K562 (cell line): ENCODE data around the gene DNAJC19. TPM values are rescaled to one million over a fixed set of nuclear protein-coding genes. Genes with fewer than 3 reads are reported as not detected.

Experiments used
- ATAC-seq: fragments of 200-7000 bp; cut with Tn5 transposase; 3 replicates; pipeline ENCODE4 v1.9.1; 2020; ENCODE audit warnings: moderate library complexity
- BruUV-seq: library from RNA; stranded (reverse); fragments of 400-500 nt; replicated peaks from 2 replicates; lab custom pipeline; 2021; lab: Mats Ljungman, UMichigan
- CTCF ChIA-PET: fragments of 300-600 bp; formaldehyde crosslinking; extraction: SDS; loops from one replicate; lab custom pipeline; 2021; ENCODE audit warnings: low intra/inter-chr PET ratio; lab: Yijun Ruan, JAX
- POLR2A ChIA-PET: fragments of 300-600, 350-650 bp; sonication (Branson Sonifier 250); formaldehyde crosslinking; extraction: SDS; loops from one replicate; lab custom pipeline; 2021; ENCODE audit warnings: antibody characterized with exemption, inconsistent platforms; lab: Yijun Ruan, JAX
- DNase-seq, 4 experiments: peaks; one replicate each; pipeline versions ENCODE4 v3.0.0 to v3.0.0-alpha.2; 2011 to 2018; ENCODE audit warnings: low spot score in 3 of 4, mixed read lengths in 3 of 4; ENCODE audit errors: extremely low read depth in 1 of 4
- FAIRE-seq: peaks from 2 replicates; lab custom pipeline; 2011; peaks lifted over from hg19 to GRCh38; lab: Jason Lieb, UNC
- H2AFZ ChIP-seq: 2 replicates; pipeline ENCODE4 v1.6.0; 2011; ENCODE audit warnings: low read depth, low read length, control low read depth, inconsistent platforms
- H3K27ac ChIP-seq: fragments of 200-600 bp; 3 replicates; pipeline ENCODE4 v1.8.0; 2011; ENCODE audit warnings: low read depth, mild to moderate bottlenecking, control low read depth, inconsistent platforms, low read length, moderate library complexity, mixed read lengths; ENCODE audit errors: extremely low read depth
- H3K27me3 ChIP-seq, 2 experiments: fragments of 300-600 bp in 1 of 2; 2 replicates in 1 of 2; 3 replicates in 1 of 2; pipeline versions ENCODE4 v1.6.0 to v1.8.0; 2011; ENCODE audit warnings: inconsistent platforms in 2 of 2, low read length in 2 of 2, mild to moderate bottlenecking in 1 of 2, mixed read lengths in 1 of 2, moderate library complexity in 1 of 2; ENCODE audit not compliant: control insufficient read depth in 2 of 2, insufficient read depth in 2 of 2
- H3K36me3 ChIP-seq: fragments of 300-600 bp; 3 replicates; pipeline ENCODE4 v1.8.0; 2011; ENCODE audit warnings: mild to moderate bottlenecking, low read length, inconsistent platforms; ENCODE audit not compliant: control insufficient read depth, insufficient read depth
- H3K4me1 ChIP-seq, 2 experiments: fragments of 200-600 bp in 1 of 2; replicated peaks in 1 of 2; 2 replicates in 1 of 2; 3 replicates in 1 of 2; pipeline versions ENCODE4 v1.5.1 to v1.8.0; 2011; ENCODE audit warnings: inconsistent platforms in 2 of 2, low read length in 2 of 2, mild to moderate bottlenecking in 1 of 2, mixed read lengths in 1 of 2, moderate library complexity in 1 of 2; ENCODE audit not compliant: control insufficient read depth in 2 of 2, insufficient read depth in 2 of 2
- H3K4me2 ChIP-seq: 2 replicates; pipeline ENCODE4 v1.6.1; 2011; ENCODE audit warnings: low read length, control low read depth, inconsistent platforms, mixed read lengths; ENCODE audit not compliant: insufficient read depth
- H3K4me3 ChIP-seq: fragments of 200-600 bp; sonication (generic), shearing (Covaris generic); 2 replicates; pipeline ENCODE4 v1.5.1; 2016; ENCODE audit warnings: control low read depth, inconsistent platforms
- H3K79me2 ChIP-seq: fragments of 200-600 bp; 3 replicates; pipeline ENCODE4 v1.8.0; 2011; ENCODE audit warnings: low read length, inconsistent platforms; ENCODE audit not compliant: control insufficient read depth, insufficient read depth
- H3K9ac ChIP-seq, 2 experiments: 2 replicates each; pipeline versions ENCODE4 v1.6.0 to v1.6.1; 2011; ENCODE audit warnings: low read depth in 2 of 2, low read length in 2 of 2, control low read depth in 1 of 2, inconsistent platforms in 1 of 2, mild to moderate bottlenecking in 1 of 2, mixed read lengths in 1 of 2; ENCODE audit not compliant: insufficient read depth in 1 of 2
- H3K9me1 ChIP-seq: one replicate; pipeline ENCODE4 v1.6.0; 2011; ENCODE audit warnings: inconsistent platforms, mild to moderate bottlenecking, low read length, moderate library complexity; ENCODE audit not compliant: control insufficient read depth, insufficient read depth
- H3K9me3 ChIP-seq: replicated peaks from 2 replicates; pipeline ENCODE4 v1.5.1; 2011; ENCODE audit warnings: low read depth, low read length, inconsistent platforms; ENCODE audit not compliant: control insufficient read depth, insufficient read depth
- H4K20me1 ChIP-seq: replicated peaks from 2 replicates; pipeline ENCODE4 v1.6.1; 2011; ENCODE audit warnings: low read length, inconsistent platforms, mixed read lengths; ENCODE audit not compliant: control insufficient read depth, insufficient read depth
- ILK ChIP-seq: fragments of 450-650 bp; IDR thresholded peaks from 2 replicates; pipeline ENCODE4 v1.6.1; 2016; ENCODE audit warnings: missing genetic modification characterization, low read depth, mild to moderate bottlenecking, missing compliant biosample characterization, moderate library complexity, borderline replicate concordance
- NFYB ChIP-seq: IDR thresholded peaks from 2 replicates; pipeline ENCODE4 v1.6.1; 2011; ENCODE audit warnings: mild to moderate bottlenecking, moderate library complexity; ENCODE audit not compliant: insufficient read length; ENCODE audit errors: extremely low read depth
- POLR2B ChIP-seq: fragments of 450-650 bp; IDR thresholded peaks from 2 replicates; pipeline ENCODE4 v1.6.1; 2018; ENCODE audit warnings: low read depth; ENCODE audit not compliant: partially characterized antibody
- in situ Hi-C: fragments of 300-500 bp; cut with MboI; formaldehyde crosslinking; loops from 4 replicates; pipeline ENCODE4 v1.15.0; 2018; ENCODE audit warnings: inconsistent platforms, mixed read lengths
- intact Hi-C: fragments of 100-400 bp; cut with micrococcal nuclease; formaldehyde crosslinking; loops from 2 replicates; pipeline ENCODE4 v1.14.2; 2022
- polyA plus RNA-seq, 8 experiments: library from polyadenylated mRNA; depleted of rRNA in 4 of 8; stranded (reverse) in 5 of 8; unstranded in 3 of 8; fragments of >200 nt; fragmentation: Nextera tagmentation in 2 of 8; fragmentation: Illumina TruSeq in 1 of 8; extraction: Ambion mirVana in 2 of 8; extraction: Trizol in 1 of 8; gene quantifications; 2 replicates each; pipeline versions ENCODE4 v1.2.1 to v1.2.3, GENCODE V29; 2011 to 2014; ENCODE audit warnings: inconsistent platforms in 1 of 8, missing spikeins in 1 of 8
- total RNA-seq, 7 experiments: library from RNA; depleted of rRNA in 6 of 7; stranded (reverse); fragments of >200 nt in 6 of 7; fragmentation: Illumina TruSeq in 2 of 7; extraction: Trizol in 2 of 7; gene quantifications; 2 replicates each; pipeline versions ENCODE4 v1.2.1 to v1.2.3, GENCODE V29; 2011 to 2021; ENCODE audit warnings: low replicate concordance in 1 of 7
- TF ChIP-seq, protein P1 (sequence below): fragments of 250-450 bp; sonication (Bioruptor Pico); IDR thresholded peaks from 2 replicates; pipeline ENCODE4 v1.5.1; 2021; ENCODE audit warnings: mild to moderate bottlenecking

The DNAJC19 gene
- total and polyA plus RNA-seq, 9 of the 15 experiments (the other 6 are each of a cell fraction or from before 2014, with no cell fraction given): 55.7 to 184 (median 99.1) TPM

DNA sequence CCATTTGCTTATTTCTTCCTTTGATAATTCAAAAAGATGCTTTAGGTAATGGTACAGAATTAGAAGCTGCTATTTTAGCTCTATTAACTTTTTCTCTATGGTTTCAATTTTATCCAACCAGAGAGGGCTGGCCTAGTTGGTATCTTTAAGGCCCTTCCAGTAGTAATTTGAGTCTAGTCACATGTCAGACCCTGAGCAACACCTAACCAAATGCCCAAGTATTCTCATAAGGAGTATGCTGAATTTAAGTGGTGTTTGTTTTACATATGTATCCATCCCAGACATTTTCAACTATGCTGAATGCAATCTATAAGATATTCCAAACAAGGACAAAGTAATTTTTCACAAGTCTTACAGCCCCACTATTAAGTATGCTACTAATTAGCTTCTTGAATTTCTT, 9.6 kb downstream of the DNAJC19 start (continued):
- TF ChIP-seq ILK (tag) (no peak), NFYB (no peak)
- TF ChIP-seq, all 486 proteins: peak for 0

DNA sequence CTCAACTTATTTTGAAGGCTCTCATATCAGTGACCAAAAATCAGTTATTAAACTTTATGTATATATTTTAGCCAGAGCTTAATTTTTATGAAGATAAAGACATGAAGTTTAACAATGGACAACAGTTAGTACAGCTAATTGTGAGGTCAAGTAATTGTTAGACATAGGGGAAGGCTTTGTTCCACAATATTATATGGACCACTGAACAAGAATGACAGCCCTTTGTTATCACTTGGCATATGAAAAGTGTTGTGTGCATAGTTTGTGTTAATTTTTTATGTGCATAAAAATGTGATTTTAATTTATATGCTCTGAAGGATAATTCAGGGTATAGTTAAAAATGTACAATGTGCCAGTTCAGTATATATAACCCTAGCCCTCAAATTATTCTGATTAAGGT, 12.0 kb downstream of the DNAJC19 start:
- FAIRE-seq (peak; percentile 37), DNase-seq (no peak)
- H3K36me3 ChIP-seq: peaks cover 73% of the 10 kb centered on the region

More for the DNA sequence above, 12.0 kb downstream of the DNAJC19 start:
- BruUV-seq: no TSS peak
- Histone ChIP-seq H3K4me1 (peaks cover 0 to 2% of the 10 kb centered on the region in 2 experiments; a peak in 1 of 5 replicates), H3K9me1 (no peaks in the 10 kb centered on the region), H3K27me3 (no peaks in the 10 kb centered on the region), H3K4me2 (no peak overlapping the region), H3K9ac (no peak overlapping the region), H2AFZ (no peak overlapping the region), H4K20me1 (no peaks in the 10 kb centered on the region), H3K27ac (no peak overlapping the region), H3K9me3 (no peaks in the 10 kb centered on the region), H3K4me3 (no peak overlapping the region)
- in situ Hi-C loops: loop anchor here (25.0 kb wide), 1 partner anchor 365 kb away; the partner anchor contains the start of gene TTC14
- intact Hi-C loops: no loop called here
- POLR2A ChIA-PET: no interaction called here
- ATAC-seq: no peak
- peak; percentile 18 for TF ChIP-seq POLR2B
- TF ChIP-seq, protein P1, sequence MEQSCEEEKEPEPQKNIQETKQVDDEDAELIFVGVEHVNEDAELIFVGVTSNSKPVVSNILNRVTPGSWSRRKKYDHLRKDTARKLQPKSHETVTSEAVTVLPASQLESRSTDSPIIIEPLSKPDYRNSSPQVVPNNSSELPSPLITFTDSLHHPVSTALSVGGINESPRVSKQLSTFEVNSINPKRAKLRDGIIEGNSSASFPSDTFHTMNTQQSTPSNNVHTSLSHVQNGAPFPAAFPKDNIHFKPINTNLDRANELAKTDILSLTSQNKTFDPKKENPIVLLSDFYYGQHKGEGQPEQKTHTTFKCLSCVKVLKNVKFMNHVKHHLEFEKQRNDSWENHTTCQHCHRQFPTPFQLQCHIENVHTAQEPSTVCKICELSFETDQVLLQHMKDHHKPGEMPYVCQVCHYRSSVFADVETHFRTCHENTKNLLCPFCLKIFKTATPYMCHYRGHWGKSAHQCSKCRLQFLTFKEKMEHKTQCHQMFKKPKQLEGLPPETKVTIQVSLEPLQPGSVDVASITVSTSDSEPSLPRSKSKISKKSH: no peak
- TF ChIP-seq, all 486 proteins: peak for 1
- CTCF ChIA-PET: no interaction called here
- no peaks in the 10 kb centered on the region for H3K79me2 ChIP-seq
